DMS53 treated with DMSO at 0.1 percent for 48 hours (cell line): ENCODE data around the gene ZNRF1.
A peak's percentile ranks its signal among the peaks of the same experiment; 100 is the strongest.
"Not testable (repeated sequence)": the region's sequence is repeated elsewhere in the genome, so short reads cannot be mapped to it uniquely, and the experiment has no call there.

Source experiments
- DNase-seq: peaks from one replicate; lab custom pipeline; 2025; ENCODE audit not compliant: unreplicated experiment; lab: John Stamatoyannopoulos, UW

ZNRF1 gene

GRCh38 chr16:74998481-74999218 is at the start of gene ZNRF1:
ZNRF1 (plus strand) TSS chr16:74999024; CDS start chr16:74999672, 648 bp downstream.
- DNase-seq = peak; percentile 69

- no peak for DNase-seq
Measured at GRCh38 chr16:74949309-74949708, 49.5 kb upstream of the ZNRF1 start.

GRCh38 chr16:74950511-74950910 is 48.3 kb upstream of the ZNRF1 start:
- DNase-seq = no peak

GRCh38 chr16:74951206-74951605 is 47.6 kb upstream of the ZNRF1 start:
- DNase-seq = no peak

- no peak for DNase-seq
Measured at GRCh38 chr16:74951681-74952080, 47.1 kb upstream of the ZNRF1 start.

- no peak for DNase-seq
Measured at GRCh38 chr16:74954763-74955162, 44.1 kb upstream of the ZNRF1 start.

GRCh38 chr16:74973304-74973703 is 25.5 kb upstream of the ZNRF1 start:
- DNase-seq = no peak

- DNase-seq = no peak
Measured at GRCh38 chr16:74975591-74975990, 23.2 kb upstream of the ZNRF1 start.

GRCh38 chr16:74982256-74982655 is 16.6 kb upstream of the ZNRF1 start:
- DNase-seq = no peak

- no peak for DNase-seq
Measured at GRCh38 chr16:74984194-74984528, 14.7 kb upstream of the ZNRF1 start.

- peak; percentile 95 for DNase-seq
Measured at GRCh38 chr16:74984529-74985296, 14.1 kb upstream of the ZNRF1 start, which contains the start of gene WDR59. WDR59 (minus strand) TSS chr16:74985123; CDS start chr16:74985017, 106 bp downstream.

- DNase-seq = no peak
Measured at GRCh38 chr16:74987027-74987681, 11.7 kb upstream of the ZNRF1 start.

GRCh38 chr16:74989864-74990263 is 9.0 kb upstream of the ZNRF1 start:
- DNase-seq = not testable (repeated sequence)

GRCh38 chr16:74990832-74991231 is 8.0 kb upstream of the ZNRF1 start:
- no peak for DNase-seq

- DNase-seq = no peak
Measured at GRCh38 chr16:74991268-74991592, 7.6 kb upstream of the ZNRF1 start.

GRCh38 chr16:74991593-74992403 is 7.0 kb upstream of the ZNRF1 start:
- DNase-seq = no peak

GRCh38 chr16:74995986-74996385 is 2.8 kb upstream of the ZNRF1 start:
- DNase-seq = no peak

- no peak for DNase-seq
Measured at GRCh38 chr16:74997042-74997491, 1.8 kb upstream of the ZNRF1 start.

- DNase-seq = no peak
Measured at GRCh38 chr16:74999219-74999608, 390 bp downstream of the ZNRF1 start.

GRCh38 chr16:74999609-75000480 is 1.0 kb downstream of the ZNRF1 start:
- no peak for DNase-seq
